HG02884 (cell line): ENCODE results near the gene ZRANB3.
"Not testable (repeated sequence)": the region's sequence is repeated elsewhere in the genome, so short reads cannot be mapped to it uniquely, and the experiment has no call there.

Source experiments
- ATAC-seq: cut with Tn5 transposase; IDR thresholded peaks from one replicate; pipeline ENCODE4 v1.9.1; 2021; ENCODE audit warnings: mild to moderate bottlenecking, moderate library complexity; ENCODE audit not compliant: unreplicated experiment

The ZRANB3 gene

GRCh38 chr2:135093193-135093592 lies 437.8 kb downstream of the ZRANB3 start:
- ATAC-seq, result no peak

- ATAC-seq, result no peak
Measured at GRCh38 chr2:135091681-135092080, 439.3 kb downstream of the ZRANB3 start.

GRCh38 chr2:135089597-135089996 lies 441.4 kb downstream of the ZRANB3 start:
- ATAC-seq, result not testable (repeated sequence)
